GM19452 (cell line): Measurements from ENCODE around the gene LACRT.
"Not testable (repeated sequence)": the region's sequence is repeated elsewhere in the genome, so short reads cannot be mapped to it uniquely, and the experiment has no call there.

Source experiments
- ATAC-seq: cut with Tn5 transposase; IDR thresholded peaks from one replicate; pipeline ENCODE4 v1.9.1; 2021; ENCODE audit not compliant: unreplicated experiment

LACRT gene

GRCh38 chr12:54634795-54635194 is at the start of gene LACRT:
Gene LACRT (minus strand): TSS chr12:54634895. CDS start chr12:54634841, 54 bp downstream.
- ATAC-seq = no peak

GRCh38 chr12:54683398-54683797 is 48.7 kb upstream of the LACRT start:
- no peak for ATAC-seq

GRCh38 chr12:54682674-54683073 is 48.0 kb upstream of the LACRT start:
- no peak for ATAC-seq

GRCh38 chr12:54680374-54680773 is 45.7 kb upstream of the LACRT start:
- peak; percentile 71 for ATAC-seq

- no peak for ATAC-seq
Observed at GRCh38 chr12:54678131-54678530, 43.4 kb upstream of the LACRT start.

GRCh38 chr12:54667945-54668344 is 33.2 kb upstream of the LACRT start:
- ATAC-seq = no peak

- no peak for ATAC-seq
Observed at GRCh38 chr12:54666008-54666407, 31.3 kb upstream of the LACRT start.

GRCh38 chr12:54665022-54665635 is 30.4 kb upstream of the LACRT start:
- not testable (repeated sequence) for ATAC-seq

GRCh38 chr12:54663603-54664002 is 28.9 kb upstream of the LACRT start:
- no peak for ATAC-seq

- ATAC-seq = no peak
Observed at GRCh38 chr12:54662026-54662425, 27.3 kb upstream of the LACRT start.

- no peak for ATAC-seq
Observed at GRCh38 chr12:54661048-54661447, 26.4 kb upstream of the LACRT start.

- ATAC-seq = no peak
Observed at GRCh38 chr12:54660320-54660962, 25.7 kb upstream of the LACRT start.

GRCh38 chr12:54658306-54659264 is 23.9 kb upstream of the LACRT start:
- no peak for ATAC-seq

- no peak for ATAC-seq
Observed at GRCh38 chr12:54657105-54657607, 22.5 kb upstream of the LACRT start.

- ATAC-seq = no peak
Observed at GRCh38 chr12:54654926-54655325, 20.2 kb upstream of the LACRT start.

- ATAC-seq = no peak
Observed at GRCh38 chr12:54653025-54653424, 18.3 kb upstream of the LACRT start.

GRCh38 chr12:54650889-54651288 is 16.2 kb upstream of the LACRT start:
- no peak for ATAC-seq

- no peak for ATAC-seq
Observed at GRCh38 chr12:54650409-54650808, 15.7 kb upstream of the LACRT start.

- ATAC-seq = no peak
Observed at GRCh38 chr12:54649825-54650224, 15.1 kb upstream of the LACRT start.

- no peak for ATAC-seq
Observed at GRCh38 chr12:54648265-54648664, 13.6 kb upstream of the LACRT start, which contains the start of gene DCD. Gene DCD (minus strand): TSS chr12:54648365. CDS start chr12:54648303, 62 bp downstream.

- ATAC-seq = no peak
Observed at GRCh38 chr12:54641554-54641953, 6.9 kb upstream of the LACRT start.
